ENCODE measurements around the gene TCEAL1. TPM values are rescaled to one million over a fixed set of nuclear protein-coding genes. Genes with fewer than 3 reads are reported as not detected.
A peak's percentile ranks its signal among the peaks of the same experiment; 100 is the strongest.
"Not testable (repeated sequence)": the region's sequence is repeated elsewhere in the genome, so short reads cannot be mapped to it uniquely, and the experiment has no call there.

Gene TCEAL1, protein sequence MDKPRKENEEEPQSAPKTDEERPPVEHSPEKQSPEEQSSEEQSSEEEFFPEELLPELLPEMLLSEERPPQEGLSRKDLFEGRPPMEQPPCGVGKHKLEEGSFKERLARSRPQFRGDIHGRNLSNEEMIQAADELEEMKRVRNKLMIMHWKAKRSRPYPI
- total RNA-seq = 27.7 TPM

DNA sequence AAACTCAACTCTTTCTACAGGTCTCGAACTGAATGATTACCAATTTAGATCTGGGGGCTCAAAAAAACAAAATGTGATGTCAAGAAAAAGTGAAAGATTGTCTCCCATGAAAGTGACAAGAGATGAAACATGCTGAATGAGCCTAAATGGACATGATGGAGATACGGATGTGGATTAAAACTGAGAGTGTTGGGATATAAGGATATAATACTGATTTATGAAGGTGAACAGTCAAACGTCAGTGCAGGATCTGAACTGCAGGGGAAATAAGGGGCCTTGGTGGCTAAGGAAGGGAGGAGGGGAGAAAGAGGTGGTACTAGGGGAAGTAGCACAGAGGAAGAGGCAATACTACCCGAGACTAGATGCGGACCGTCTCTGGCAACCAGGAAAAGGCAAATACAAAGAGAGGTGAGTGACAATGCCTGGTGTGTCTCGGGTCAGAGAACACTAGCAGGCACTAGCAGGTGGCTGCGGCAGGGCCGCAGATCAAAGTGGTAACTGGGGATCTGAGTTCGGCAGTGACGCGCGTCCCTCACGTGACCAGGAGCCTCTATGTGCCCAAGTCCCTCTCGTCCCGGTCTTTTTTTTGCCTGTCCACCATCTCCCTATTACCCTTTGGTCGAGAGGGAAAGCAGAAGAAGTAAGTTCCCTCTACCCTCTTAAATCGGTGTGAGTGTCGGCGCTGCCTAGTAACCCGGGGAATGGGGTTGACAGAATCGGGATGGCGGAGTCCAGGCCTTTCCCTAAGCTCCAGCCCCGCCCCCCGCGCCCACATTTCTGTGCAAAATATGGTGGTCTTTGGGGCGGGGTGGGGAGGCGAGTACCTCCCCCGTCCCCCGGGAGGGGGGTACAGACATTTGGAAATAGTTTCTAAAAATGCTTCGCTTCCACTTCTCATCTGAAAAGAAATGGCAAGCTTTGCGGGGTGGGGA is at the start of gene TCEAL1:
TSS of gene TCEAL1 (plus strand) at position 590 of the 932 bp plus-strand sequence. CDS start 942 bp downstream, outside the sequence.
- Histone ChIP-seq H3K27me3 (ENCODE audit: control insufficient read depth in 3 of 3, insufficient read depth in 3 of 3, low read length in 3 of 3) (peaks cover 0 to 4% (median 0%) of the 10 kb centered on the region in 3 donors), H3K9ac (ENCODE audit: low read depth in 1 of 3, low read length in 3 of 3) (peak within 1 kb of the TSS; percentile 81 to 86 (median 85)), H3K27ac (ENCODE audit: low read depth, low read length) (peak within 1 kb of the TSS; percentile 91), H3K4me3 (ENCODE audit: low read length in 3 of 3) (peak within 1 kb of the TSS; percentile 65 to 88 (median 78)), H3K36me3 (ENCODE audit: control insufficient read depth in 3 of 3, insufficient read depth in 3 of 3, low read length in 3 of 3) (peaks cover 0 to 3% (median 2%) of the 10 kb centered on the region in 3 donors), H3K4me1 (ENCODE audit: control insufficient read depth in 3 of 3, insufficient read depth in 3 of 3, low read length in 3 of 3) (peaks cover 5 to 11% (median 6%) of the 10 kb centered on the region in 3 donors), H3K9me3 (ENCODE audit: control insufficient read depth in 3 of 3, low read length in 3 of 3) (no peaks in the 10 kb centered on the region)

DNA sequence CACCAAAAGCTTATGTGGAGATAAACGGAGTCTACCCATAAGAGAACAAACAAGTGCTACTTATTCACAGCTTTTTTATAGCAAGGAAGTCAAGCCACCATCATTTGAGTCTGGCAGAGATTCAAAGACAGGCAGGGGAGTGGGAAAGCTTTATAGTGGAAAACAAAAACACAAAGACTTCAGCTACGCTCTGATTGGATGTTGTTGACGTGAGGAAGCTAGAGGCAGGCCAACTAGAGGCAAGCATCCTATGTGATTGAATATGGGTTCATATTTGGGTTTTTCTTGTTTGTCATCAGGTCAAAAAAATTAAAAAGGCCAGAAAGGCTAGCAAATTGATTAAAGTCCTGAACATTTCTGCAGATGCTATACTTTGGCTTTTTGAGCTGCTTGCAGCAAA is 44.2 kb upstream of the TCEAL1 start:
- Histone ChIP-seq H3K4me1 (ENCODE audit: control insufficient read depth in 3 of 3, insufficient read depth in 3 of 3, low read length in 3 of 3) (peaks cover 0 to 5% (median 0%) of the 10 kb centered on the region in 3 donors), H3K36me3 (ENCODE audit: control insufficient read depth in 3 of 3, insufficient read depth in 3 of 3, low read length in 3 of 3) (peaks cover 0 to 2% (median 0%) of the 10 kb centered on the region in 3 donors), H3K27ac (ENCODE audit: low read depth, low read length) (no peak overlapping the region), H3K9ac (ENCODE audit: low read depth in 1 of 3, low read length in 3 of 3) (no peak overlapping the region), H3K4me3 (ENCODE audit: low read length in 3 of 3) (peak overlapping the region in 1 of 3 donors; percentile 81), H3K9me3 (ENCODE audit: control insufficient read depth in 3 of 3, low read length in 3 of 3) (peaks cover 0 to 2% (median 0%) of the 10 kb centered on the region in 3 donors), H3K27me3 (ENCODE audit: control insufficient read depth in 3 of 3, insufficient read depth in 3 of 3, low read length in 3 of 3) (no peaks in the 10 kb centered on the region)

GRCh38 chrX:103585411-103586313 is 43.1 kb upstream of the TCEAL1 start, which contains the start of gene TCEAL4:
TCEAL4 (plus strand) TSS chrX:103585515; CDS start chrX:103586676, 1,161 bp downstream.
- H3K27me3 ChIP-seq (ENCODE audit: control insufficient read depth in 3 of 3, insufficient read depth in 3 of 3, low read length in 3 of 3) = no peaks in the 10 kb centered on the region
- peak within 1 kb of the TSS; percentile 73 to 92 (median 81) for H3K9ac ChIP-seq (ENCODE audit: low read depth in 1 of 3, low read length in 3 of 3)
- peak within 1 kb of the TSS; percentile 81 to 86 (median 86) for H3K4me3 ChIP-seq (ENCODE audit: low read length in 3 of 3)
- H3K27ac ChIP-seq (ENCODE audit: low read depth, low read length) = peak within 1 kb of the TSS; percentile 82
- peaks cover 0 to 2% (median 0%) of the 10 kb centered on the region in 3 donors for H3K9me3 ChIP-seq (ENCODE audit: control insufficient read depth in 3 of 3, low read length in 3 of 3)
- H3K36me3 ChIP-seq (ENCODE audit: control insufficient read depth in 3 of 3, insufficient read depth in 3 of 3, low read length in 3 of 3) = peaks cover 0 to 2% (median 0%) of the 10 kb centered on the region in 3 donors
- H3K4me1 ChIP-seq (ENCODE audit: control insufficient read depth in 3 of 3, insufficient read depth in 3 of 3, low read length in 3 of 3) = peaks cover 0 to 5% (median 0%) of the 10 kb centered on the region in 3 donors

DNA sequence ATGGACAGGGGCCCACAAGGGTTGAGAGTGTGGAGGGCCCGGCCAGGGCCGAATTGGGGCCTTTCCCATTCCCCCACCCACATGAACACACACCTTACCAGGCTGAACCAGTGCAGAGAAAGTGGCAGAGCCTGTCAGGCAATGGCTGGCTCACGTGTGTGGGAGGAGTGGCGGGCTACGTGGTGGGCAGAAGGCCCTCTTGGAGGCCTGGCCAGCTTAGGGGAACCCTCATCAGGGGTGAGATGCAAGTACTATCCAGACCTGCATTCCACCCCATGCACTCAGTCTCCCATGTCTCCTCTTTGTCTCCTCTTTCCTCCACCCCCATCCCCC is 42.5 kb upstream of the TCEAL1 start:
- peaks cover 0 to 5% (median 0%) of the 10 kb centered on the region in 3 donors for H3K4me1 ChIP-seq (ENCODE audit: control insufficient read depth in 3 of 3, insufficient read depth in 3 of 3, low read length in 3 of 3)
- H3K27ac ChIP-seq (ENCODE audit: low read depth, low read length) = peak overlapping the region; percentile 82
- H3K9me3 ChIP-seq (ENCODE audit: control insufficient read depth in 3 of 3, low read length in 3 of 3) = peaks cover 0 to 2% (median 0%) of the 10 kb centered on the region in 3 donors
- peak overlapping the region; percentile 73 to 92 (median 81) for H3K9ac ChIP-seq (ENCODE audit: low read depth in 1 of 3, low read length in 3 of 3)
- H3K27me3 ChIP-seq (ENCODE audit: control insufficient read depth in 3 of 3, insufficient read depth in 3 of 3, low read length in 3 of 3) = no peaks in the 10 kb centered on the region
- peak overlapping the region; percentile 81 to 86 (median 86) for H3K4me3 ChIP-seq (ENCODE audit: low read length in 3 of 3)
- peaks cover 0 to 2% (median 0%) of the 10 kb centered on the region in 3 donors for H3K36me3 ChIP-seq (ENCODE audit: control insufficient read depth in 3 of 3, insufficient read depth in 3 of 3, low read length in 3 of 3)

- no peaks in the 10 kb centered on the region for H3K27me3 ChIP-seq (ENCODE audit: control insufficient read depth in 3 of 3, insufficient read depth in 3 of 3, low read length in 3 of 3)
- peaks cover 0 to 2% (median 0%) of the 10 kb centered on the region in 3 donors for H3K9me3 ChIP-seq (ENCODE audit: control insufficient read depth in 3 of 3, low read length in 3 of 3)
- peak overlapping the region in 2 of 3 donors; percentile 81 to 86 for H3K4me3 ChIP-seq (ENCODE audit: low read length in 3 of 3)
- peak overlapping the region in 1 of 3 donors; percentile 92 for H3K9ac ChIP-seq (ENCODE audit: low read depth in 1 of 3, low read length in 3 of 3)
- peaks cover 0 to 5% (median 0%) of the 10 kb centered on the region in 3 donors for H3K4me1 ChIP-seq (ENCODE audit: control insufficient read depth in 3 of 3, insufficient read depth in 3 of 3, low read length in 3 of 3)
- H3K36me3 ChIP-seq (ENCODE audit: control insufficient read depth in 3 of 3, insufficient read depth in 3 of 3, low read length in 3 of 3) = peaks cover 0 to 2% (median 0%) of the 10 kb centered on the region in 3 donors
- peak overlapping the region; percentile 82 for H3K27ac ChIP-seq (ENCODE audit: low read depth, low read length)
Measured at GRCh38 chrX:103586659-103587058, 42.1 kb upstream of the TCEAL1 start.

DNA sequence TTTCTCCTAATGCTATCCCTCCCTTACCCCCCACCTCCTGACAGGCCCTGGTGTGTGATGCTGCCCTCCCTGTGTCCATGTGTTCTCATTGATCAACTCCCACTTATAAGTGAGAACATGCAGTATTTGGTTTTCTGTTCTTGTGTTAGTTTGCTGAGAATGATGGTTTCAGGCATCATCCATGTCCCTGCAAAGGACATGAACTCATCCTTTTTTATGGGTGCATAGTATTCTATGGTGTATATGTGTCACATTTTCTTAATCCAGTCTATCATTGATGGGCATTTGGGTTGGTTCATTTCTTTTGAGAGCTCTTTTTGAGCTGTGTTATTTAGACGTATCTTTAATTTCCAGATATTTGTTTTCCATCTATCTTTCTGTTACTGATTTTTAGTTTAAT is 36.5 kb upstream of the TCEAL1 start:
- H3K9ac ChIP-seq (ENCODE audit: low read depth in 1 of 3, low read length in 3 of 3); H3K27me3 ChIP-seq (ENCODE audit: control insufficient read depth in 3 of 3, insufficient read depth in 3 of 3, low read length in 3 of 3); H3K9me3 ChIP-seq (ENCODE audit: control insufficient read depth in 3 of 3, low read length in 3 of 3); H3K36me3 ChIP-seq (ENCODE audit: control insufficient read depth in 3 of 3, insufficient read depth in 3 of 3, low read length in 3 of 3); H3K27ac ChIP-seq (ENCODE audit: low read depth, low read length); H3K4me3 ChIP-seq (ENCODE audit: low read length in 3 of 3); H3K4me1 ChIP-seq (ENCODE audit: control insufficient read depth in 3 of 3, insufficient read depth in 3 of 3, low read length in 3 of 3): not testable (repeated sequence)

GRCh38 chrX:103595202-103595601 is 33.6 kb upstream of the TCEAL1 start:
- not testable (repeated sequence) for H3K27me3 ChIP-seq (ENCODE audit: control insufficient read depth in 3 of 3, insufficient read depth in 3 of 3, low read length in 3 of 3); H3K27ac ChIP-seq (ENCODE audit: low read depth, low read length); H3K4me1 ChIP-seq (ENCODE audit: control insufficient read depth in 3 of 3, insufficient read depth in 3 of 3, low read length in 3 of 3); H3K9ac ChIP-seq (ENCODE audit: low read depth in 1 of 3, low read length in 3 of 3); H3K36me3 ChIP-seq (ENCODE audit: control insufficient read depth in 3 of 3, insufficient read depth in 3 of 3, low read length in 3 of 3); H3K4me3 ChIP-seq (ENCODE audit: low read length in 3 of 3); H3K9me3 ChIP-seq (ENCODE audit: control insufficient read depth in 3 of 3, low read length in 3 of 3)

DNA sequence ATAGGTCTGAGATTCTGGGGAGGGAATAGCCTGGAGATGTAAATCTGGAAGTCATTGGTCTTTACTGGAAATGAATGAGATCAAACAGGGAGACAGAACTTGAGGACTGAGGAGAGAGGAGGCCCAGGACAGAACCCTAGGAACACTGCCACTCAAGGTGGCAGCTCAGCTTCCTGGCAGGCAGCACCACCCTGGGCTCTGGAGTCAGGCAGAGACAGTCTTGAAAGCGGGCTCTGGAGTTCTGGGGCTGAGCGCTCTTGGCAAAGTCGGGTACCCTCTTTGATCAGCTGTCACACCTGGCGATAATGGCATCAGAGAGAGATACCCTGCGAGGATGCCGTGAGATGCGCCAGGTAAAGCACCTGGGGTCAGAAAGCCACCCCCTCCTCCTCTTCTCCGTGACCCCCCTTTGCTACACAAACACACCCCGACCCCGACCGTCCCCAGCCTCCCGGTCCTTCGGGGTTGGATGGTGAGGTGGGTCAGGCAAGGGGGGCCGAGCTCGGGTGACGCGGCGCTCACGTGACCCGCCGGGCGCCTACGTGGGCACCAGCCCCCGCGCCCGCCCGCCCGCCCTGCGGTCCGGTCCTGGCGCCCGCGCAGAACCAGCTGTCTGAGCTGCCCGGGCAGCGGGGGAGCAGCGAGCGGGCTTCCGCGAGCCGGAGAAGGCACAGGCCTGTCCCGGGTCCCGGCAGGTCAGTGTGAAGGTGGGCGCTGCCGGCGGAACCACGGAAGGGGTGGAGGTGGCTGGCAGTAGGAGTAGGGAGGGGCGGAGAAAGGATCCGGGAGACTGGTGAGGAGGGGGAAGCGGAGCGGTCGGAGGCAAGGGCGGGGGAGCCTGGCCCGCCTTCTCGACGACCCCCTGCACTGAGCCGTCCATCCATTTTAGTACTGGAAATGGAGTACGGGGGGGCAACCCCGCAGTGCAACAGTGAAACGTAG is 21.1 kb upstream of the TCEAL1 start, which contains the start of gene TCEAL3:
TSS of gene TCEAL3 (plus strand) at position 600 of the 942 bp plus-strand sequence. CDS start 1,102 bp downstream, outside the sequence.
- Histone ChIP-seq H3K4me3 (ENCODE audit: low read length in 3 of 3) (peak within 1 kb of the TSS; percentile 63 to 74 (median 69)), H3K9ac (ENCODE audit: low read depth in 1 of 3, low read length in 3 of 3) (peak within 1 kb of the TSS; percentile 61 to 85 (median 68)), H3K27ac (ENCODE audit: low read depth, low read length) (peak within 1 kb of the TSS; percentile 65), H3K9me3 (ENCODE audit: control insufficient read depth in 3 of 3, low read length in 3 of 3) (no peaks in the 10 kb centered on the region), H3K4me1 (ENCODE audit: control insufficient read depth in 3 of 3, insufficient read depth in 3 of 3, low read length in 3 of 3) (peaks cover 0 to 3% (median 3%) of the 10 kb centered on the region in 3 donors), H3K36me3 (ENCODE audit: control insufficient read depth in 3 of 3, insufficient read depth in 3 of 3, low read length in 3 of 3) (peaks cover 0 to 4% (median 3%) of the 10 kb centered on the region in 3 donors), H3K27me3 (ENCODE audit: control insufficient read depth in 3 of 3, insufficient read depth in 3 of 3, low read length in 3 of 3) (peaks cover 0 to 3% (median 0%) of the 10 kb centered on the region in 3 donors)

Measured in skeletal muscle tissue (tissue), 4 donors.